Stimulated activated CD4-positive, alpha-beta T cell treated with anti-CD3 and anti-CD28 coated beads, TNF-alpha, amount 100 ng/mL, for 24 hours (primary cell): ENCODE data around the gene TBC1D24.
"Not testable (repeated sequence)": the region's sequence is repeated elsewhere in the genome, so short reads cannot be mapped to it uniquely, and the experiment has no call there.

ENCODE experiments used
- DNase-seq, 3 experiments: peaks; one replicate each; pipeline ENCODE4 v3.0.0-alpha.2; 2020; ENCODE audit warnings: low read depth in 3 of 3

The TBC1D24 gene

DNA sequence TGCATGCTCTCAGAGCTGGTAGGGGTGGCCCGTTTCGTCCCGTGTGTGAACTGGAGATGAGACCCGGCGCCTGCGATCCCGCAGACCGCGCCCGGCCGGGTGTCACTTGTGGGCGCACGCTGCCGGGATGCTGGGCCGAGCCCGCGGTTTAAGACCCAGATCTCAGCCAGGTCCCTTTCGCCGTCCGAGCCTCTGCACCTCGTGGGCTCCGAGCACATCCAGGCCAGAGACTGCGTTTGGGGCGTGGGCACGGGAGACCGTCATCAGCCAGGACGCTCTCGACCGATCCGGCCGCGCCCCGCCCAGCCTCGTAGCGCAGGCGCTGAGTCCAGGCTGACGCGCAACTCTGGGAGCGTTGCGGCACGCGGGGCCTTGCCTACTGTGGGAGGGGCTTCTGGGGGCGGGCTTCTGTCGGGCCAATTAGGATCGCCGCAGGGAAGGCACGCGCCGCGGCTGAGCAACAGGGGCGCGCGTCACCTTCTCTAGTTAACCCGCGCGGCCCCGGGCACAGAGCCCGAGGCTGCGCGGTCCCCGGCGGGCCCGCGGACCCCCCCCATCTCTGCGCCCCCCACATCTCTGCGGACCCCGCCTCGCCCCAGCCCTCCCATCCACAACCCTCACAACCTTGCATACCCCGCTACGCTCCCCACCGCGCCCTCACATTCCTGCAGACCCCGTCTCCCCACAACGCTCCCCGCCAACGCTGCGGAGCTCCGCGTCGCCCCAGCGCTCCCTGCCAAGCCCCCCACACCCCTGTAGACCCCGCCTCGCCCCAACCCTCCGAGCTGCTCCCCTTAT, 57.0 kb downstream of the TBC1D24 start:
- DNase-seq = peak; percentile 94 to 98 (median 95)

DNA sequence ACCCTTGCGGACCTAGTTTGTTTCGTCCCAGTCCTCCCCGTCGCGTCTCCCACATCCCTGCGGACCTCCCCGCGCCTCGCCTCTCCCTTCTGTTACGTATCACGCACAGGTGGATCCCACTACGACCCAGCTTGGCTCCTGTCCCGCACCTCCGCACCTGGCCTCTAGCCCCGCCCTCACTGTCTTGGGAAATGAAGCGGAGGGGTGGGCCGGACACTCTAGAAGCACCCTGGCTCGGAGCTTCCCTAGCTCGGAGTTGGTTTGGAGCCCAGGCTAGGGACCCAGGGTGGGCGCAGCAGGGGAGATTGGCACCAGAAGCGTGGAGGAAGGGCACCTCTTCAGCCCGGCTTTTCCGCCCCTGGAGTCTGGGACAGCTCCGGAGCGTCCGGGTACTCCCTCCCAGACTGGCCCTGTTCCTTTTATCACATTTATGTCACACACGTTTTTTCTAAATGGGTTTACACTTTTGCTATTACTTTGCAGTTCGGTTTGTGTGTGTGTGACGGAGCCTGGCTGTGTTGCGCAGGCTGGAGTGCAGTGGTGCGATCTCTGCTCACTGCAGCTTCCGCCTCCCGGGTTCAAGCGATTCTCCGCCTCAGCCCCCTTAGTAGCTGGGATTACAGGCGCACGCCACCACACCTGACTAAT, 57.7 kb downstream of the TBC1D24 start:
- peak in 2 of 3 experiments; percentile 36 to 55 for DNase-seq

DNA sequence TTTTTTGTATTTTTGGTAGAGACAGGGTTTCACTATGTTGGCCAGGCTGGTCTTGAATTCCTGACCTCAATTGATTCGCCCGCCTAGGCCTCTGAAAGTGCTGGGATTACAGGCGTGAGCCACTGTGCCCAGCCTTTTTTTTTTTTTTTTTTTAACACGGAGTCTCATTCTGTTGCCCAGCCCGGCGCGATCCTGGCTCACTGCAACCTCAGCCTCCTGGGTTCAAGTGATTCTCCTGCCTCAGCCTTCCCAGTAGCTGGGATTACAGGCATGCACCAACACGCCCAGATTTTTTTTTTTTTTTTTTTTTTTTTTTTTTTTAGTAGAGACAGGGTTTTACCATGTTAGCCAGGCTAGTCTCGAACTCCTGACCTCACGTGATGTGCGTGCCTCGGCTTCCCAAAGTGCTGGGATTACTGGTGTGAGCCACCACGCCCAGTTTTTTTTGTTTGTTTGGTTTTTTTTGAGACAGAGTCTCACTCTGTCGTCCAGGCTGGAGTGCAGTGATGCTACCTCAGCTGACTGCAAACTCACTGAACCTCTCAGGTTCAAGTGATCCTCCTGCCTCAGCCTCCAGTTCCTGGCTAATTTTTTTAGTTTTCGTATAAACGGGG, 58.3 kb downstream of the TBC1D24 start:
- not testable (repeated sequence) for DNase-seq

DNA sequence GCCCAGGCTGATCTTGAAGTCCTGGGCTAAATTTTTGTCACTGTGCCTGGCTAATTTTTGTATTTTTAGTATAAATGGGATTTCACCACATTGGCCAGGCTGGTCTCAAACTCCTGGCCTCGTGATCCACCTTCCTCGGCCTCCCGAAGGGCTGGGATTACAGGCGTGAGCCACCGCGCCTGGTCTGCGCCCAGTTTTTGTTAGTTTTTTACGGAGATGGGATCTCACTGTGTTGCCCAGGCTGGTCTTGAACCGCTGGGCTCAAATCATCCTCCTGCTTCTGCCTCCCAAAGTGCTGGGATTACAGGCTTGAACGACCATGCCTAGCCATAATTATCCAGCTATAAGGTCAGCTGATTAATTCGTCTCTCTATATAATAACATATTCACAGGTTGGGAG, 59.0 kb downstream of the TBC1D24 start:
- DNase-seq = no peak

DNA sequence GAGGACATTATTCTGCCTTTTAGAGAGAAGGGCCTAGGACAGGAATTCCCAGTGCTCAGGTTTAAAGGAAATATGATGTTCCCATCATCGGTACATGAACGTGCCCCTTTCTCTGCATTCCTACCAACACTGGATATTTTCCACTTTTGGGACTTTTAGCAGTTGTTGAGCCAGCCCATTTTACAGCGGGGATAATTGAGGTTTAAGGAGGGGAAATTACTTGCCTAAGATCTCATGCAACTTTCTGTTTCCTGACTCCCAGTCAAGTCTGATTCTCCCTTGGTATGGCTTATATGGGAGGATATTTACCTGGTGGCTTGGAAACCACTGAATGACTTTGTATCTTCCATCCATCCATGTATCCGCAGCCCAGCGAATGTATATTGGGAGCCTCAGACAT, 59.4 kb downstream of the TBC1D24 start:
- DNase-seq = not testable (repeated sequence)

DNA sequence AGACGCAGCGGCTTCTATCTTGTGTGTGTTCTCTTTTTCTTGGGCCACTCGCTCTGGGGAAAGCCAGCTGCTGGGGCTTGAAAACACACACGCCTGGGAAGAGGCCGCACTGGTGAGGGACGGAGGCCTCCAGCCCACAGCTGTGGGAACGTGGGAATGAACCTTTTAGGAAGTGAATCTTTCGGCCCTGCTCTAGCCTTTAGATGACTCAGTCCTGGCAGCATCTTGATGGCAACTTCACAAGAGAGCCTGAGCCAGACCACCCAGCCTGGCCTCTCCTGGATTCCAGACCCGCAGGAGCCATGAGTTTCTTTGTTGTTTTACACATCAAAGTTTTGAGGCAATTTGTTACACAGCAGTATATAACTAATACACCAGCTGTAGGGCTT, 60.7 kb downstream of the TBC1D24 start:
- DNase-seq = no peak

DNA sequence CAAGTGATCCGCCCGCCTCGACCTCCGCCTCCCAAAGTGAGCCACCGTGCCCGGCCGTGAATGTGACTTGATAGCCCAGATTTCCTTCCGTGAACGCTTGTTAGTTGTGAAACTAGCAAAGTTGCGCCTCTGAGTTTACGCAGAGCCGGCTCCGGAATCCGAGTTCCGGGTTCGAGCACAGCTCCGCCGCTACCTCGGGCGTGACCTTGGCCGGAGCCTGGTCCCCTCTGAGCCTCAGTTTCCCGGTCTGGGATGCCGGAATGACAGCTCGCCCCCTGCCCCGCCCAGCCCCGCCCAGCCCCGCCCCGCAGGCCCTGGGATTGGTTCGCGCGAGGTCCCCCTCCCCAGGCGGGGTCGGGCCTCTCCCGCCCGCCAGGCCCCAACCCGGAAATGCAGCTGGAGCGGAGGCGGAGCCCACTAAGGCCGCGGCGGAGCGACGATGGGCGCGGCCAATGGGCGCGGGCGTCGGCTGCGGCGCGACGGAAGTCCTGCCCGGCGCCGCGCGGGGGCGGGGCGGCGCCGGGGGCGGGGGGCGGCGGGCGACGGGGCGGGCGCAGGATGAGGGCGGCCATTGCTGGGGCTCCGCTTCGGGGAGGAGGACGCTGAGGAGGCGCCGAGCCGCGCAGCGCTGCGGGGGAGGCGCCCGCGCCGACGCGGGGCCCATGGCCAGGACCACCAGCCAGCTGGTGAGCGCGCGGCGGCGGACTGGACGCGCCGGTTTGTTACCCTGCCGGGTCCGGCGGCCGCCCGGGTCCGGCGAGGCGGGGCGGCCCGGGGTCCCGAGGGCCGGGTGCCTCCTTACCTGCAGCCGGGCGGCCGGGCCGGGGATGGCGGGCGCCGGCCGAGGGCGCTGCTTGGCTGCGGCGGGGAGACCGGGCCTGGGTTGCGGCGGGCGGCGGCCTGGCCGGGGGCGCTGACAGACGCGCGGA, 62.8 kb downstream of the TBC1D24 start, which contains the start of gene PDPK1:
PDPK1 (plus strand) TSS at position 571 of the 929 bp plus-strand sequence; CDS start at position 663, 92 bp downstream.
- DNase-seq = peak; percentile 84 to 92 (median 86)

DNA sequence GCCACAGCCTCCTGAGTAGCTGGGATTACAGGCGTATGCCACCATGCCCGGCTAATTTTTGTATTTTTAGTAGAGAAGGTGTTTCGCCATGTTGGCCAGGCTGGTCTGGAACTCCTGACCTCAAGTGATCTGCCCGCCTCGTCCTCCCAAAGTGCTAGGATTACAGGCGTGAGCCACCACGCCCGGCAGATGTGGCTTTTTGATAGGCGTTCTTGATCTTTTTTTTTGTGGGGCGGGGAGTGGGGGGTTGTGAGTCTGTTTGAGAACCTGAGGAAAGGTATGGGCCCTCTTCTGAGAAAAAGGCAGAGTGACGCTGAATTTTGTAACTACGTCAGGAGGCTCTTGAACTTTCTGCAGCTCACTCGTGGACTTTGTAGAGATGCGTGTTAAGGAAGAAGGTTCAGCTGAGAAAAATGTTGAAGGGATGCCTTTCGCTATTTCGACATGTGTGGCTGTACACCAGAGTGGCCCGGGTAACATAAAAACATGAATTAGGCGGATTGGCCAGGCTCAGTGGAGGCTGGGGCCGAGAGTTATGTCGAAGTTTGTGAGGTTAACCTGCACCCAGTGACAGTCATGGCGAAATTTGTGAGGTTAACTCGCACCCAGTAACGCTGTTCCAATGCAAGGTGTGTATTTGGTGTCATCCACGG, 64.4 kb downstream of the TBC1D24 start:
- DNase-seq = not testable (repeated sequence)

DNA sequence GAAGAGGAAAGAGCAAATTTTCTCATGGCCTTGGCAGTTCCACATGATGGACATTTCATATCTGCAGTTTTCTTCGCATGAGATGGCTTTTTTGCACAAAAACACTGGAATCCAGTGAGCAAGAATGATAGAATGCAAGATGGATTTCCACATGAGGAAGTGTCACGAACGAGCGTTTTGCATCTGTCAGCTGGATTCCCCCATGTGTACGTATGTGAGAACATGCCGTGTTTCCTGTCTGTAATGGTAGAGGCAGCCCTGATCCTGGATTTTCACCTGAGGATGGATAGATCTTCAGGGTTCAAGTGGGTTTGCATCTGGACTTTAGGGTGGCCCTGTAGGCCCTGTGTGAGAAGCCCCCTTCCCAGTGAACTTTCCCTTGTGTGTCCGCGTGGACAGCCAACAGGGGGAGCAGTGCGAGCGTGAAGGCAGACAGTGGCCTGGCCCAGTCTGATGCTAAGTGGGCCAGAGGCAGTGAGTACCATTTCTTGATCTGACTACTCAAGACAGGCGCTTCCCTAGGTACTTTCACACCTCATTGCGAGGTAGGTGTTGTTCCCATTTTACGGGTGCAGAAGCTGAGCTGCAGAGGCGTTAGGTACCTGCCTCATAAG, 65.0 kb downstream of the TBC1D24 start:
- not testable (repeated sequence) for DNase-seq

DNA sequence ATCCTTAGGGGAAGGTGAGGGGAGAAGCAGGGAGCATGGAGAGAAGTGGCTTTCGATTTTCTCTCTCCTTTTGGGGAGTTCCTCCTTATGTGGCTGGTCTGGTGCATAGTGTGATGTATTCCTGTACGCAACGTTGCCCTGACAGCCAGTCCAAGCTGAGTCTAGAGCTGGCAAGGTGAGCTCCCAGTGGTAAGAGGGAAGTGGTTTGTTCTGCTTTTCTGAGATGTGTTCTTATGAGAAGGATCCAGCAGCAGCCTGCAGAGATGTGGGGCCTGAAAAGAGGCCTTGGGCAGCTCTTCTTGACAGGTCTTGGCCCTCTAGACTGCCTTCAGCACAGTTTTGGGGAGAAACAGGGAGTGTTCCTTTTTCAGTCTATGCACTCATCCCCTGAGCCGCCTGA, 66.0 kb downstream of the TBC1D24 start:
- not testable (repeated sequence) for DNase-seq

DNA sequence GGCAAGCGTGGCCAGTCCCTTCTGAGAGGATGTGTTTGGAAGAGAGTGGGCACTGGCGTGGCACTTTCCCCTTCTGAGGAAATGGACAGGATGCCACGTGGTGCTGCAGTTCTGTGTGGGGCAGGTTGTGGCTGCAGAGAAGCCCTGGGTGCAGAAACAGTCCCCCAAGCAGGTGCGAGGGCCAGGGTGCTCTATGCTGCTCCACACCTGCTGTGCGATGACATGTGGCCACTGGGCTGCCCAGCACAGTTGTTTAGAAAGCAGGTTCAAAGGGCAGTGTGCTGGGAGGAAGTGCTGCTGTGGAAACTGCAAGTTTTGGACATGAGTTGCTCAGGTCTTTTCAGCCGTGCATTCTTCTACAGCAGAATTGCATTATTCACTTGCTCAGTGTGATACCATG, 66.5 kb downstream of the TBC1D24 start:
- not testable (repeated sequence) for DNase-seq

DNA sequence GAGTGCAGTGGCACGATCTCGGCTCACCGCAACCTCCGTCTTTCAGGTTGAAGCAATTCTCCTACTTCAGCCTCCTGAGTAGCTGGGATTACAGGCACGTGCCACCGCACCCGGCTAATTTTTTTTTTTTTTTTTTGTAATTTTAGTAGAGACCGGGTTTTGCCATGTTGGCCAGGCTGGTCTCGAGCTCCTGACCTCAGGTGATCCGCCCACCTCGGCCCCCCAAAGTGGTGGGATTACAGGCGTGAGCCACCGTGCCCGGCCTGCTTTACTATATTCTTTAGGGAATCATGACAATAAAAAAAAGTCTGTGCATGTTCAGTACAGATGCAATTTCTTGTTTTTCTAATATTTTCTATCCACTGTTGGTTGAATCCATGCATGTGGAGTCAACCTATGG, 68.8 kb downstream of the TBC1D24 start:
- not testable (repeated sequence) for DNase-seq

DNA sequence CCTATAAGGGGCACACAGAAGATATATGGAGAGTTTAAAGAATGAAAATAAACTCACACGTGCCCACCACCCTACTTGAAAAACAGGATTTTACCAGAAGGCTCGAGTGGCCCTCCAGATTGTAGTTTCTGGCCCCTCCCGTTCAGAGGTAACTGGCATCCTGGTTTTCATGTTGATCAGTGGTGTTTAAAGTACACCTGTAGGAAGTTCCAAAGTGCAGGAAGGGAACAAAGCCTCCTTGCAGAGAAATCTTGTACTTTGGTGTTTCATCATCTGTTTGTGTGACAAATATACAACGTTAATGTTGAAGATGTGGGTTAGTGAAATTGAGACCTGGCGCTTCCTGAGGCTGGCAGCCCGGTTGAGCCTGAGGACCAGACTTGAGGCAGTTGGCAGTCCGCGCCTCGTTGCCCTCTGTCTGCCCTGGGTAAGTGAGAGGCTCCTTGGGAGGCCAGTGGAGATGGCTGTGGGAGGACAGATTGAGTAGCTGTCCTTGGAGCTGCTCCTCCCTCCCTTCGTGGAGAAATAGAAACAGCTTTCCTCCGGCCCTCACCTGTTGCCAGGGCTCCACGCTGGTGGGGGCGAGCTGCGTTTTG, 75.5 kb downstream of the TBC1D24 start:
- DNase-seq = not testable (repeated sequence)

DNA sequence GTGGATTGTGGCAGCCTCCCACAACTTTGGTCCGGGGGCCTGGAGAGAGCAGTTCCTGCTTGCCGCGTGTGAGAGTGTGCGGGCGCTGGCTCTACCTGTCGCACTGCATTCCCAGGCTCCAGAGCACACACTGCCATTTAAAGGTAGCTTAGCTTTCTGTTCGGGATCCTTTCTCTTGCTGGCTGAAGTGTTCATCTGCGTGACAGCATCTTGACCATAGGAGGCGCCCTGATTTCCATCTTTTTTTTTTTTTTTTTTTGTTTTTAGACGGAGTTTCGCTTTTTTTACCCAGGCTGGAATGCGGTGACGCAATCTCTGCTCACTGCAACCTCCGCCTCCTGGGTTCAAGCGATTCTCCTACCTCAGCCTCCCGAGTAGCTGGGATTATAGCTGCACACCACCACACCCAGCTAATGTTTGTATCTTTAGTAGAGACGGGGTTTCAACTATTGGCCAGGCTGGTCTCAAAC, 76.5 kb downstream of the TBC1D24 start:
- not testable (repeated sequence) for DNase-seq

DNA sequence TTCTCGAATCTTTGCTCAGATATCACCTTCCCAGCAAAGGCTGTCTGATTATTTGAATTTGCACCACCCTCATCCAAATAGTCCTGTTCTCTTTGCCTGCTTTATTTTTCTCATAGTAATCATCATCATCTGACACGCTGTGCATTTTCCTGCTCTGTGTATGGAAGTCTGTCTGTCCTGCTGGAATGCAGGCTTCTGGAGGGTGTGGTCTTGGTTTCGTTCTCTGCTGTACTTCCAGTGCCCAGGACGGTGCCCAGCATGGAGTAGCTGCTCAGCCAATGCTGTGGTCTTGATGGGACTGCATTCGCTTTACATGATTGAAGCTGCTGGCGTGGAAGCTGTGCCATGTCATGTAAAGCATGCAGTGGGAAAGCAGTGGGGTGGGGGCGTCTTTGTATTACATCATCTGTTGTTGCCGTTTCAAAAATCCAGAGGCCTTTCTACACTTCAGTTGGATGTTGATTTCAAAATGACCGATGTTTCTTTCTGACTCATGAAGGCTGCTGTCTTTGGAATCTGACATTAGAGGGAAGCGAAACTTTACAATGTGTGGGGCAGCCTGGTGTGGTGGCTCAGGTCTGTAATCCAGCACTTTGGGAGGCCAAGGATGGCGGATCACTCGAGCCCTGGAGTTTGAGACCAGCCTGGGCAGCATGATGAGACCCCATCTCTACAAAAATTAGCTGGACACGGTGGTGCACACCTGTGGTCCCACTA, 79.9 kb downstream of the TBC1D24 start:
- DNase-seq = not testable (repeated sequence)
